Measurements from ENCODE around the gene MYO16. TPM values are rescaled to one million over a fixed set of nuclear protein-coding genes. Genes with fewer than 3 reads are reported as not detected.

The MYO16 gene
- total RNA-seq, 1 experiment from 2014 or later, result not detected

GRCh38 chr13:108755083-108755482 is 125.7 kb downstream of the MYO16 start:
- Histone ChIP-seq H3K23ac (ENCODE audit: insufficient read length, low read depth, low read length) (no peak overlapping the region), H3K27me3 (ENCODE audit: insufficient read depth, low read length) (no peaks in the 10 kb centered on the region), H3K23me2 (ENCODE audit: insufficient read length, low read depth, low read length, poor library complexity, severe bottlenecking) (no peaks in the 10 kb centered on the region), H3K9ac (ENCODE audit: extremely low read depth, insufficient read length, low read length) (no peak overlapping the region), H2AFZ (ENCODE audit: low read length) (no peak overlapping the region), H3T11ph (ENCODE audit: low read length) (no peak overlapping the region), H4K8ac (replicated peaks; ENCODE audit: insufficient read length, low read depth, low read length) (no peak overlapping the region), H3K4me1 (ENCODE audit: insufficient read depth, low read length) (no peaks in the 10 kb centered on the region), H2BK15ac (ENCODE audit: low read depth, low read length) (no peak overlapping the region), H2BK12ac (ENCODE audit: insufficient read length, low read depth, low read length) (no peak overlapping the region), H3K79me1 (ENCODE audit: insufficient read depth, low read depth, low read length, poor library complexity, severe bottlenecking) (no peaks in the 10 kb centered on the region), H3K4ac (ENCODE audit: low read depth, low read length) (no peak overlapping the region), H2BK5ac (ENCODE audit: insufficient read length, low read length) (no peak overlapping the region), H3K56ac (ENCODE audit: insufficient read length, low read depth, low read length) (no peak overlapping the region), H3K14ac (ENCODE audit: insufficient read depth, low read length) (no peak overlapping the region), H3K79me2 (ENCODE audit: insufficient read depth, low read length) (no peaks in the 10 kb centered on the region), H2AK5ac (ENCODE audit: insufficient read length, low read length) (no peak overlapping the region), H3K27ac (ENCODE audit: insufficient read length, low read depth, low read length) (no peak overlapping the region), H2BK120ac (ENCODE audit: low read depth, low read length, poor library complexity, severe bottlenecking) (no peak overlapping the region), H3K4me2 (ENCODE audit: insufficient read depth, insufficient read length, low read length) (no peak overlapping the region), H2BK20ac (ENCODE audit: low read depth, low read length, poor library complexity, severe bottlenecking) (no peak overlapping the region), H3K9me3 (ENCODE audit: control insufficient read depth, low read depth, low read length) (no peaks in the 10 kb centered on the region), H4K5ac (ENCODE audit: insufficient read length, low read depth, low read length) (no peak overlapping the region), H4K20me1 (ENCODE audit: control insufficient read depth, insufficient read depth, insufficient read length) (no peaks in the 10 kb centered on the region), H3K18ac (ENCODE audit: insufficient read length, low read depth, low read length) (no peak overlapping the region), H4K91ac (ENCODE audit: insufficient read length, low read depth, low read length) (no peak overlapping the region)
- Mint-ChIP-seq H3K4me1 (no peaks in the 10 kb centered on the region), H3K4me3 (no peak overlapping the region), H3K9me3 (no peaks in the 10 kb centered on the region), H3K27me3 (ENCODE audit: low read depth) (no peaks in the 10 kb centered on the region), H3K36me3 (ENCODE audit: insufficient read depth in 1 of 3, low read depth in 3 of 3) (no peaks in the 10 kb centered on the region), H3K27ac (no peak overlapping the region)
- no peak for DNase-seq
- no peak for TF ChIP-seq CTCF (conservative IDR thresholded peaks at IDR 0.05)
